CD14-positive monocyte (primary cell): Measurements from ENCODE around the gene NUAK1. TPM values are rescaled to one million over a fixed set of nuclear protein-coding genes. Genes with fewer than 3 reads are reported as not detected.

Experiments used
- DNase-seq, 3 donors: peaks; one replicate each; pipeline ENCODE4 v3.0.0-alpha.2; 2011 to 2022
- H2AFZ ChIP-seq: 2 replicates; pipeline ENCODE4 v1.6.0; 2012; ENCODE audit warnings: mild to moderate bottlenecking, low read depth, low read length, inconsistent platforms; ENCODE audit not compliant: insufficient read depth, poor library complexity, severe bottlenecking
- H3K27ac ChIP-seq, 2 donors: 1 replicate in 1 of 2; 2 replicates in 1 of 2; pipeline ENCODE4 v1.5.1; 2012 to 2013; ENCODE audit warnings: low read length in 2 of 2, control low read depth in 1 of 2, inconsistent platforms in 1 of 2, low read depth in 1 of 2, mild to moderate bottlenecking in 1 of 2
- H3K27me3 ChIP-seq, 2 donors: one replicate each; pipeline versions ENCODE4 v1.6.0 to v1.6.1; 2011 to 2013; ENCODE audit warnings: low read length in 2 of 2; ENCODE audit not compliant: control insufficient read depth in 2 of 2, insufficient read depth in 2 of 2
- H3K36me3 ChIP-seq, 2 donors: replicated peaks in 1 of 2; 1 replicate in 1 of 2; 2 replicates in 1 of 2; pipeline versions ENCODE4 v1.5.1 to v1.6.1; 2012 to 2013; ENCODE audit warnings: low read length in 2 of 2, control low read depth in 1 of 2, inconsistent platforms in 1 of 2, mild to moderate bottlenecking in 1 of 2; ENCODE audit not compliant: insufficient read depth in 2 of 2, control insufficient read depth in 1 of 2
- H3K4me1 ChIP-seq, 2 donors: 1 replicate in 1 of 2; 2 replicates in 1 of 2; pipeline versions ENCODE4 v1.5.1 to v1.6.1; 2012 to 2013; ENCODE audit warnings: low read length in 2 of 2, control low read depth in 1 of 2, inconsistent platforms in 1 of 2, mild to moderate bottlenecking in 1 of 2, moderate library complexity in 1 of 2; ENCODE audit not compliant: insufficient read depth in 2 of 2, control insufficient read depth in 1 of 2
- H3K4me2 ChIP-seq: replicated peaks from 2 replicates; pipeline ENCODE3; 2012; ENCODE audit warnings: low read length, moderate library complexity, mild to moderate bottlenecking; ENCODE audit not compliant: poor library complexity, severe bottlenecking; ENCODE audit errors: extremely low read depth
- H3K4me3 ChIP-seq, 3 experiments: fragments of 200-600 bp in 1 of 3; sonication (generic) in 1 of 3; replicated peaks in 1 of 3; 1 replicate in 2 of 3; 2 replicates in 1 of 3; pipeline ENCODE4 v1.5.1; 2011 to 2013; ENCODE audit warnings: low read length in 3 of 3, mild to moderate bottlenecking in 3 of 3, control low read depth in 2 of 3, low read depth in 2 of 3, inconsistent platforms in 1 of 3, moderate library complexity in 1 of 3
- H3K79me2 ChIP-seq: 2 replicates; pipeline ENCODE4 v1.6.0; 2012; ENCODE audit warnings: mild to moderate bottlenecking, control low read depth, inconsistent platforms, low read length, moderate library complexity; ENCODE audit not compliant: insufficient read depth
- H3K9ac ChIP-seq: 2 replicates; pipeline ENCODE4 v1.6.0; 2017; ENCODE audit warnings: low read length, mild to moderate bottlenecking; ENCODE audit not compliant: insufficient read depth, poor library complexity, severe bottlenecking
- H3K9me3 ChIP-seq, 2 donors: replicated peaks in 1 of 2; 1 replicate in 1 of 2; 2 replicates in 1 of 2; pipeline versions ENCODE4 v1.5.1 to v1.6.1; 2012 to 2013; ENCODE audit warnings: low read length in 2 of 2, control low read depth in 1 of 2; ENCODE audit not compliant: control insufficient read depth in 1 of 2, insufficient read depth in 1 of 2
- H4K20me1 ChIP-seq: 2 replicates; pipeline ENCODE4 v1.6.0; 2012; ENCODE audit warnings: mild to moderate bottlenecking, low read length, control low read depth, moderate library complexity; ENCODE audit not compliant: insufficient read depth
- H3K27ac Mint-ChIP-seq, 7 donors: one replicate each; pipeline ENCODE4 v1.8.0; 2020; ENCODE audit warnings: mild to moderate bottlenecking in 7 of 7, mixed read lengths in 7 of 7, moderate library complexity in 6 of 7, inconsistent platforms in 2 of 7
- H3K27me3 Mint-ChIP-seq, 3 donors: one replicate each; pipeline ENCODE4 v1.8.0; 2021 to 2022; ENCODE audit warnings: low read depth in 3 of 3, mild to moderate bottlenecking in 3 of 3, mixed read lengths in 3 of 3, moderate library complexity in 3 of 3, inconsistent platforms in 1 of 3
- H3K36me3 Mint-ChIP-seq, 2 donors: one replicate each; pipeline ENCODE4 v1.8.0; 2020; ENCODE audit warnings: mixed read lengths in 2 of 2, inconsistent platforms in 1 of 2, mild to moderate bottlenecking in 1 of 2
- H3K4me1 Mint-ChIP-seq: one replicate; pipeline ENCODE4 v1.8.0; 2020; ENCODE audit warnings: mild to moderate bottlenecking, mixed read lengths
- H3K4me3 Mint-ChIP-seq, 2 donors: one replicate each; pipeline ENCODE4 v1.8.0; 2020; ENCODE audit warnings: mild to moderate bottlenecking in 2 of 2, mixed read lengths in 2 of 2, moderate library complexity in 1 of 2
- H3K9me3 Mint-ChIP-seq, 7 donors: one replicate each; pipeline ENCODE4 v1.8.0; 2020 to 2022; ENCODE audit warnings: mixed read lengths in 7 of 7, mild to moderate bottlenecking in 6 of 7, moderate library complexity in 6 of 7, inconsistent platforms in 2 of 7
- CTCF ChIP-seq: fragments of 200-600 bp; IDR thresholded peaks from one replicate; pipeline ENCODE4 v1.8.0; 2022; ENCODE audit warnings: antibody characterized with exemption, mild to moderate bottlenecking
- WGBS: methylation state at CpG from one replicate; pipeline ENCODE4 v1.1.5; 2013; ENCODE audit warnings: missing lambda C conversion rate; ENCODE audit not compliant: insufficient coverage; 5-methylcytosine and 5-hydroxymethylcytosine counted together
- intact Hi-C, 2 donors: fragments of 100-400 bp; cut with micrococcal nuclease; formaldehyde crosslinking; loops; one replicate each; pipeline versions ENCODE4 v1.15.0 to v1.15.1; 2023
- polyA plus RNA-seq, 3 donors: library from polyadenylated mRNA; depleted of rRNA in 1 of 3; unstranded in 2 of 3; stranded (reverse) in 1 of 3; fragments of 300-500 nt in 2 of 3; fragments of >200 nt in 1 of 3; fragmentation: Illumina TruSeq in 2 of 3; gene quantifications; 1 replicate in 2 of 3; 2 replicates in 1 of 3; pipeline ENCODE4 v1.2.3, GENCODE V29; 2012 to 2021

Gene NUAK1
- polyA plus RNA-seq, 3 donors: not detected

GRCh38 chr12:106127338-106128126 lies 11.2 kb downstream of the NUAK1 start:
- Histone ChIP-seq H3K79me2 (no peaks in the 10 kb centered on the region), H3K27me3 (no peaks in the 10 kb centered on the region), H3K36me3 (no peaks in the 10 kb centered on the region), H4K20me1 (no peaks in the 10 kb centered on the region), H3K4me3 (no peak overlapping the region), H3K9ac (no peak overlapping the region), H3K4me2 (no peak overlapping the region), H3K4me1 (no peaks in the 10 kb centered on the region), H2AFZ (no peak overlapping the region), H3K9me3 (no peaks in the 10 kb centered on the region), H3K27ac (no peak overlapping the region)
- Mint-ChIP-seq H3K4me1 (no peaks in the 10 kb centered on the region), H3K27ac (peak overlapping the region in 1 of 7 donors; percentile 12), H3K9me3 (no peaks in the 10 kb centered on the region), H3K27me3 (peaks cover 4 to 39% (median 15%) of the 10 kb centered on the region in 3 donors), H3K4me3 (peak overlapping the region in 1 of 2 donors; percentile 18), H3K36me3 (no peaks in the 10 kb centered on the region)
- TF ChIP-seq CTCF: no peak
- 75% methylated on average over 8 of the region's 10 CpGs for WGBS
- DNase-seq: no peak
- intact Hi-C loops: no loop called here

- H3K27me3 Mint-ChIP-seq: peaks cover 3 to 37% (median 15%) of the 10 kb centered on the region in 3 donors
- WGBS: no CpG with 5 or more reads among the region's 2 CpGs
Observed at GRCh38 chr12:106126441-106127337, 12.1 kb downstream of the NUAK1 start.

More at GRCh38 chr12:106126441-106127337, 12.1 kb downstream of the NUAK1 start:
- H3K4me1 ChIP-seq: no peaks in the 10 kb centered on the region
- H3K27ac ChIP-seq: no peak overlapping the region
- no peak overlapping the region for H3K27ac Mint-ChIP-seq
- H3K4me3 ChIP-seq: no peak overlapping the region
- H3K36me3 ChIP-seq: no peaks in the 10 kb centered on the region
- no peaks in the 10 kb centered on the region for H3K79me2 ChIP-seq
- no peak overlapping the region for H2AFZ ChIP-seq
- intact Hi-C loops: no loop called here
- no peak for TF ChIP-seq CTCF
- peak overlapping the region in 1 of 2 donors; percentile 18 for H3K4me3 Mint-ChIP-seq
- H3K4me2 ChIP-seq: no peak overlapping the region
- no peaks in the 10 kb centered on the region for H3K9me3 ChIP-seq
- DNase-seq: no peak
- H4K20me1 ChIP-seq: no peaks in the 10 kb centered on the region
- H3K9ac ChIP-seq: no peak overlapping the region
- no peaks in the 10 kb centered on the region for H3K9me3 Mint-ChIP-seq
- no peaks in the 10 kb centered on the region for H3K4me1 Mint-ChIP-seq
- H3K36me3 Mint-ChIP-seq: no peaks in the 10 kb centered on the region
- no peaks in the 10 kb centered on the region for H3K27me3 ChIP-seq
